GM15510 (cell line): ENCODE data around the gene BCL2.

Source experiments
- POLR2A ChIP-seq: IDR thresholded peaks from 3 replicates; pipeline ENCODE4 v1.6.1; 2011; ENCODE audit warnings: borderline replicate concordance; ENCODE audit not compliant: insufficient read length; ENCODE audit errors: extremely low read depth

The BCL2 gene

GRCh38 chr18:63177919-63178821, 141.4 kb downstream of the BCL2 start:
- no peak for TF ChIP-seq POLR2A

GRCh38 chr18:63177259-63177658, 142.3 kb downstream of the BCL2 start:
- no peak for TF ChIP-seq POLR2A

- no peak for TF ChIP-seq POLR2A
These were observed 144.3 kb downstream of the BCL2 start for GRCh38 chr18:63175264-63175663.

- TF ChIP-seq POLR2A, result no peak
These were observed 145.6 kb downstream of the BCL2 start for GRCh38 chr18:63173983-63174382.

- TF ChIP-seq POLR2A, result no peak
These were observed 149.7 kb downstream of the BCL2 start for GRCh38 chr18:63169853-63170252.

- TF ChIP-seq POLR2A, result no peak
These were observed 151.3 kb downstream of the BCL2 start for GRCh38 chr18:63168287-63168686.

- TF ChIP-seq POLR2A, result no peak
These were observed 153.4 kb downstream of the BCL2 start for GRCh38 chr18:63166142-63166541.

GRCh38 chr18:63164396-63164795, 155.2 kb downstream of the BCL2 start:
- TF ChIP-seq POLR2A, result no peak

GRCh38 chr18:63162271-63163014, 157.1 kb downstream of the BCL2 start:
- no peak for TF ChIP-seq POLR2A

- TF ChIP-seq POLR2A, result peak; percentile 58
These were observed 157.8 kb downstream of the BCL2 start for GRCh38 chr18:63161761-63162195.

- no peak for TF ChIP-seq POLR2A
These were observed 158.4 kb downstream of the BCL2 start for GRCh38 chr18:63161032-63161760.

GRCh38 chr18:63160172-63160995, 159.2 kb downstream of the BCL2 start:
- TF ChIP-seq POLR2A, result no peak

GRCh38 chr18:63159590-63159989, 160.0 kb downstream of the BCL2 start:
- TF ChIP-seq POLR2A, result no peak

- TF ChIP-seq POLR2A, result peak; percentile 59
These were observed 160.8 kb downstream of the BCL2 start for GRCh38 chr18:63158676-63159291.

- peak; percentile 6 for TF ChIP-seq POLR2A
These were observed 161.4 kb downstream of the BCL2 start for GRCh38 chr18:63158012-63158631.
